Measurements from ENCODE around the gene ZBED5.
A peak's percentile ranks its signal among the peaks of the same experiment; 100 is the strongest.

ZBED5 gene

GRCh38 chr11:10857709-10858438 is at the start of gene ZBED5:
ZBED5 (minus strand) TSS chr11:10858053; CDS start chr11:10854945, 3,108 bp downstream.
- DNase-seq (ENCODE audit: low read depth) = peak; percentile 98
- H3K4me3 ChIP-seq (ENCODE audit: low read depth, low read length) = peak within 1 kb of the TSS; percentile 91
- TF ChIP-seq, protein P1, sequence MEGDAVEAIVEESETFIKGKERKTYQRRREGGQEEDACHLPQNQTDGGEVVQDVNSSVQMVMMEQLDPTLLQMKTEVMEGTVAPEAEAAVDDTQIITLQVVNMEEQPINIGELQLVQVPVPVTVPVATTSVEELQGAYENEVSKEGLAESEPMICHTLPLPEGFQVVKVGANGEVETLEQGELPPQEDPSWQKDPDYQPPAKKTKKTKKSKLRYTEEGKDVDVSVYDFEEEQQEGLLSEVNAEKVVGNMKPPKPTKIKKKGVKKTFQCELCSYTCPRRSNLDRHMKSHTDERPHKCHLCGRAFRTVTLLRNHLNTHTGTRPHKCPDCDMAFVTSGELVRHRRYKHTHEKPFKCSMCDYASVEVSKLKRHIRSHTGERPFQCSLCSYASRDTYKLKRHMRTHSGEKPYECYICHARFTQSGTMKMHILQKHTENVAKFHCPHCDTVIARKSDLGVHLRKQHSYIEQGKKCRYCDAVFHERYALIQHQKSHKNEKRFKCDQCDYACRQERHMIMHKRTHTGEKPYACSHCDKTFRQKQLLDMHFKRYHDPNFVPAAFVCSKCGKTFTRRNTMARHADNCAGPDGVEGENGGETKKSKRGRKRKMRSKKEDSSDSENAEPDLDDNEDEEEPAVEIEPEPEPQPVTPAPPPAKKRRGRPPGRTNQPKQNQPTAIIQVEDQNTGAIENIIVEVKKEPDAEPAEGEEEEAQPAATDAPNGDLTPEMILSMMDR (conservative IDR thresholded peaks at IDR 0.05; ENCODE audit: low read depth, low read length) = peak; percentile 9

- TF ChIP-seq, protein P1 (conservative IDR thresholded peaks at IDR 0.05; ENCODE audit: low read depth, low read length) = peak; percentile 50
- peak; percentile 61 for DNase-seq (ENCODE audit: low read depth)
- no peak overlapping the region for H3K4me3 ChIP-seq (ENCODE audit: low read depth, low read length)
Measured at GRCh38 chr11:10906521-10906920, 48.7 kb upstream of the ZBED5 start.

DNA sequence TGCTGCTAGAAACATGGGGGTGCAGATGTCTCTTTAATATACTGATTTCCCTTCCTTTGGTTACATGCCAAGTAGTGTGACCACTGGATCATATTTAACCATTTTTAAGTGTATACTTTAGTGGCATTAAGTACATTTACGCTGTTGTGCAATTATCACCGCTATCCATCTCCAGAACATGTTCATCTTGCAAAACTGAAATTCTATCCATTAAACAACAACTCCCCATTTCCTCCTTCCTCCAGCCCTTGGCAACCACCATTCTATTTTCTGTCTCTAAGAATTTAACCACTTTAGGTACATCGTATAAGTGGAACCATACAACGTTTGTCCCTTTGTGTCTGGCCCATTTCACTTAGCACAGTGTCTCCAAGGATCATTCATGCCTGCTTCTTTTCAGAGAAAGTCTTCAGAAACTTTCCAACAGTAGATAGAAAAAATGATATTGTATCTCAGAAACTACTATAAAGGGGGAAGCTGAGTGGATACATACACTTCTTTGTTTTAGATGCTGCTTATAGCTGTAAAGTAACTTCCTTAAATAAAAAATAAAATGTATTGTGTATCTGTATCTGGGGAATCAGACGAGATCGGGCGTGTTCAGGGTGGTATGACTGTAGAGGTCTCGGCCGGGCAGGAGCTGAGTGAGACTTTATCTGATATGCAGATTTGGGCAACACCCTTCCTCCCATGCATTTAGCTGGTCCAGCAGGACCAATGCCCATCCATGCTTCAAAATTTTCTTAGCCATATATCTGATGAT is 44.6 kb upstream of the ZBED5 start:
- H3K4me3 ChIP-seq (ENCODE audit: low read depth, low read length) = no peak overlapping the region
- DNase-seq (ENCODE audit: low read depth) = peak; percentile 64
- TF ChIP-seq, protein P1 (conservative IDR thresholded peaks at IDR 0.05; ENCODE audit: low read depth, low read length) = no peak

DNA sequence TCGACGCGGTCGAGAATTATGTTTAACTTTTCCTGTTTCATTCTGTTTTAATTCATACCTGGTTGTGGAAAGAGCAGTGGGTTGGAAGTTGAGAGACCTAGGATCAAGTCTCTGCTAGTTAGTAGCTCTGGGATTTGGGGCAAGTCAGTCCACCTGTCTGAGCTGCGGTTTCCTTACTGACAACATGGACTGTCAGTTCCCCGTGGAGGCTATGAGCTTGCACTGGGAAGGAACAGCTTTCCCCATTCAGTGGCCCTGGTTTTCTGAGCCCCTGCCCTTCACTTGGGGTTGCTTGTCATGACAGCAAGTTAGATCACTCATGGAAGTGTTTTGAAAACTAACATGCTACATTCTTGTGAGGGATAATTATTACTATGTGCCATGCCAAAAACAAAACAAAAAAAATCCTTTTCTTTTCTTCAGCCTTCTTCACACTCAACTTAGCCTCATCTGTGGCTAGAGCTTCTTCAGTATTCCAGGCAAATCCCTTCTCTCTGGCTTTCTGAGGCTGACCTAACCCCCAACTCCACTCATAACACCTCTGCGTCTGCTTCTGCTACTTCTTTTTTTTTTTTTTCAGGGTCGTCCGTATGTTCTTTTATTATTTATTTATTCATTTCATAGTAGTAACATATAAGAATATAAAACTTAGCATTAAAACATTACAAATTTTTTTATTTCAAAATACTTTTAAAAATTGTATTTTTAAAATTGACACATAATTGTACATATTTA is 43.0 kb upstream of the ZBED5 start:
- TF ChIP-seq, protein P1 (conservative IDR thresholded peaks at IDR 0.05; ENCODE audit: low read depth, low read length) = no peak
- no peak overlapping the region for H3K4me3 ChIP-seq (ENCODE audit: low read depth, low read length)
- DNase-seq (ENCODE audit: low read depth) = peak; percentile 72

GRCh38 chr11:10899121-10899830 is 41.4 kb upstream of the ZBED5 start:
- DNase-seq (ENCODE audit: low read depth) = peak; percentile 79
- no peak overlapping the region for H3K4me3 ChIP-seq (ENCODE audit: low read depth, low read length)
- TF ChIP-seq, protein P1 (conservative IDR thresholded peaks at IDR 0.05; ENCODE audit: low read depth, low read length) = no peak

DNA sequence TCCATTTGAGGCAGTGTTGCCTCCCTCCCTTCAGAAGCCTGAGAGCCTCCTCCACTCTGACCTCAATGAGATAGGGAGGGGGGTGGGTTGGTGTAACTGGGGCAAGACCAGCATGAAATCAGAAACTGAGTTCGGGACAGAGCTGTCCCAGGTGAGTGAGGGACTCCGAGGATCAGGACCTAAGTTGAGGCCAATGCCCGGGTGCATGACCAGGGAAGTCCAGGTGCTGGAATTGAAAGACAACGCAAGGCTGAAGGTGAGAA is 40.8 kb upstream of the ZBED5 start:
- no peak overlapping the region for H3K4me3 ChIP-seq (ENCODE audit: low read depth, low read length)

More for the DNA sequence above, 40.8 kb upstream of the ZBED5 start:
- TF ChIP-seq, protein P1 (conservative IDR thresholded peaks at IDR 0.05; ENCODE audit: low read depth, low read length) = no peak
- no peak for DNase-seq (ENCODE audit: low read depth)
